Cardiac ventricle fibroblast (primary cell): ENCODE measurements around the gene SSR3. TPM values are rescaled to one million over a fixed set of nuclear protein-coding genes. Genes with fewer than 3 reads are reported as not detected.

ENCODE experiments used
- total RNA-seq: library from RNA; depleted of rRNA; stranded (reverse); fragments of >200 nt; gene quantifications from 2 replicates; pipeline ENCODE4 v1.2.3, GENCODE V29; 2015

The SSR3 gene
- 149 and 156 TPM in 2 replicates for total RNA-seq

DNA sequence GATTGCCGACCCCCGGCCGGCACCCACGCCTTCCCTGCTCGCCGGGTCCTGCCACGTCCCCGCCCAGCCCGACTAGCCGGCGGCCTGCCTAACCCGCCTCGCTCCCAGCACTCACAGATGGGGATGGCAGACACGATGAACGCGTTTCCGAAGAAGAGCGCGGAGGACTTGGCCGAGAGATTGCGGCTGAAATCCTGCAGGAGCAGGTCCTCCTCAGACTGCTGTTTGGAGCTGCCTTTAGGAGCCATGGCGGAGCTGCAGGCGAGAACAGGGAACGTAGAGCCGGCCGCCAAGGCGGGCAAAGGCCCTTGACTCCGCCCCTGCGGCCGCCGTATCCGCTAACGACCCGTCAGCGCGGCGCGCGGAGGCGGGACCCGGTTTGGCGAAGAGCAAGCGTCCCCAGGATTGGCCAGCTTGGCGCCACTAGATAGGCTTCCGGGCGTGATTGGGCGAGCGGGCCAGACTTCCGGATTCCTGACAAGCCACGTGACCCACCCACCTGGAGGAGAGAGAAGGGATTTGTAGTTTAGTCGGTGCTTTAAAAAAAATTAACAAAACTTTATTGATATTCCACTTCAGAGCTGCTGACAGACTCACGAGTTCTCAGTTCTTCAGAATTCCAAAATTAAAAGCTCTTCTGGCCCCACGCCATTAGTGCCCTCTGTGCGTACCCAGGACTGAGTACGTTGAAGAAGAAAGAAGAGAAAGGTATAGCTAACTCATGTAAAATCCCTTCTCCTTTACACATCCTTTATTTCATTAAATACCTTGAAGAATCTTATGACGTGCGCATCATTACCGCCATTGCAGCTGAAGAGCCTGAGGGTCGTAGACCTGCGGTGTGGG lies at the start of gene SSR3:
SSR3 (minus strand) TSS at position 276 of the 846 bp plus-strand sequence; CDS start at position 248, 28 bp downstream.

Other genes starting within 250 kb of the SSR3 start
- 12.5 and 13.5 TPM in 2 replicates for gene TIPARP, start 119.5 kb upstream of the SSR3 start, total RNA-seq